Activated B cell treated with CpG ODN at 0.5 μM for 24 hours (primary cell): Measurements from ENCODE around the gene ZNF225. TPM values are rescaled to one million over a fixed set of nuclear protein-coding genes. Genes with fewer than 3 reads are reported as not detected.
"Not testable (repeated sequence)": the region's sequence is repeated elsewhere in the genome, so short reads cannot be mapped to it uniquely, and the experiment has no call there.

Experiments
- ATAC-seq: fragments of 200-7000 bp; cut with Tn5 transposase; one replicate; pipeline ENCODE4 v1.10.0; 2021; ENCODE audit warnings: low read depth, mild to moderate bottlenecking, moderate library complexity
- CTCF ChIA-PET: fragments of 350-600 bp; sonication (Branson Sonifier 250); formaldehyde crosslinking; loops from one replicate; lab custom pipeline; 2021; ENCODE audit warnings: antibody characterized with exemption; lab: Charles Lee
- POLR2A ChIA-PET: fragments of 350-600 bp; sonication (Branson Sonifier 250); formaldehyde crosslinking; loops from one replicate; lab custom pipeline; 2021; ENCODE audit warnings: antibody characterized with exemption; lab: Charles Lee
- DNase-seq: peaks from one replicate; pipeline ENCODE4 v3.0.0; 2022
- H3K27ac Mint-ChIP-seq: one replicate; pipeline ENCODE4 v1.8.0; 2020; ENCODE audit warnings: mixed read lengths
- H3K27me3 Mint-ChIP-seq: one replicate; pipeline ENCODE4 v1.8.0; 2021; ENCODE audit warnings: mixed read lengths
- H3K36me3 Mint-ChIP-seq: one replicate; pipeline ENCODE4 v1.8.0; 2021; ENCODE audit warnings: low read depth, mixed read lengths
- H3K4me1 Mint-ChIP-seq: one replicate; pipeline ENCODE4 v1.8.0; 2021; ENCODE audit warnings: mixed read lengths
- H3K4me3 Mint-ChIP-seq: one replicate; pipeline ENCODE4 v1.8.0; 2020; ENCODE audit warnings: mild to moderate bottlenecking, mixed read lengths
- H3K9me3 Mint-ChIP-seq: one replicate; pipeline ENCODE4 v1.8.0; 2020; ENCODE audit warnings: mixed read lengths
- intact Hi-C: fragments of 100-400 bp; cut with micrococcal nuclease; formaldehyde crosslinking; loops from one replicate; pipeline ENCODE4 v1.15.1; 2024
- total RNA-seq: library from RNA; stranded (reverse); gene quantifications from 2 replicates; pipeline ENCODE4 v1.2.3, GENCODE V29; 2022
- TF ChIP-seq, protein P1 (sequence below): fragments of 200-600 bp; IDR thresholded peaks from one replicate; pipeline ENCODE4 v1.8.0; 2022; ENCODE audit warnings: antibody characterized with exemption, mild to moderate bottlenecking

Gene ZNF225
- total RNA-seq, 1 donor from 2014 or later, result 9.2 TPM

DNA sequence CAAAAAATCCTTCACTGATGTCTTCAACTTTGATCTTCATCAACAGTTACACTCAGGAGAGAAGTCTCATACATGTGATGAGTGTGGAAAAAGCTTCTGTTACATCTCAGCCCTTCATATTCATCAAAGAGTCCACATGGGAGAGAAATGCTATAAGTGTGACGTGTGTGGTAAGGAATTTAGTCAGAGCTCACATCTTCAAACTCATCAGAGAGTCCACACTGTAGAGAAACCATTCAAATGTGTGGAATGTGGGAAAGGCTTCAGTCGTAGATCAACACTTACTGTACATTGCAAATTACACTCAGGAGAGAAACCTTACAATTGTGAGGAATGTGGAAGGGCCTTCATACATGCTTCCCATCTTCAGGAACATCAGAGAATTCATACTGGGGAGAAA lies 43.3 kb downstream of the ZNF225 start:
- TF ChIP-seq, protein P1, sequence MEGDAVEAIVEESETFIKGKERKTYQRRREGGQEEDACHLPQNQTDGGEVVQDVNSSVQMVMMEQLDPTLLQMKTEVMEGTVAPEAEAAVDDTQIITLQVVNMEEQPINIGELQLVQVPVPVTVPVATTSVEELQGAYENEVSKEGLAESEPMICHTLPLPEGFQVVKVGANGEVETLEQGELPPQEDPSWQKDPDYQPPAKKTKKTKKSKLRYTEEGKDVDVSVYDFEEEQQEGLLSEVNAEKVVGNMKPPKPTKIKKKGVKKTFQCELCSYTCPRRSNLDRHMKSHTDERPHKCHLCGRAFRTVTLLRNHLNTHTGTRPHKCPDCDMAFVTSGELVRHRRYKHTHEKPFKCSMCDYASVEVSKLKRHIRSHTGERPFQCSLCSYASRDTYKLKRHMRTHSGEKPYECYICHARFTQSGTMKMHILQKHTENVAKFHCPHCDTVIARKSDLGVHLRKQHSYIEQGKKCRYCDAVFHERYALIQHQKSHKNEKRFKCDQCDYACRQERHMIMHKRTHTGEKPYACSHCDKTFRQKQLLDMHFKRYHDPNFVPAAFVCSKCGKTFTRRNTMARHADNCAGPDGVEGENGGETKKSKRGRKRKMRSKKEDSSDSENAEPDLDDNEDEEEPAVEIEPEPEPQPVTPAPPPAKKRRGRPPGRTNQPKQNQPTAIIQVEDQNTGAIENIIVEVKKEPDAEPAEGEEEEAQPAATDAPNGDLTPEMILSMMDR, result no peak
- DNase-seq (no peak), ATAC-seq (no peak)
- intact Hi-C loops, result no loop called here
- ChIA-PET CTCF (no interaction called here), POLR2A (no interaction called here)
- no peaks in the 10 kb centered on the region for H3K27me3 Mint-ChIP-seq
- H3K4me3 Mint-ChIP-seq, result no peak overlapping the region
- no peaks in the 10 kb centered on the region for H3K4me1 Mint-ChIP-seq
- H3K9me3 Mint-ChIP-seq, result peaks cover 41% of the 10 kb centered on the region
- peaks cover 63% of the 10 kb centered on the region for H3K36me3 Mint-ChIP-seq
- no peak overlapping the region for H3K27ac Mint-ChIP-seq

GRCh38 chr19:44163789-44164188 lies 50.6 kb downstream of the ZNF225 start:
- Mint-ChIP-seq H3K36me3 (peaks cover 40% of the 10 kb centered on the region), H3K4me3 (no peak overlapping the region), H3K27ac (no peak overlapping the region), H3K4me1 (peaks cover 31% of the 10 kb centered on the region), H3K9me3 (peaks cover 32% of the 10 kb centered on the region), H3K27me3 (no peaks in the 10 kb centered on the region)
- POLR2A ChIA-PET, result interaction anchor here (1.6 to 3.4 kb wide), 4 partner anchors 43 to 337 kb away, joined by 8 to 32 read pairs (median 9); partner anchors contain the start of genes ZNF180, ZNF225 and ZNF45
- no peak for ATAC-seq
- intact Hi-C loops, result loop anchor here (1.0 to 2.0 kb wide), 4 partner anchors 69 to 285 kb away; partner anchors contain the start of genes ZNF224, ZNF229, ZNF230 and ZNF235
- CTCF ChIA-PET, result no interaction called here
- DNase-seq, result no peak
- TF ChIP-seq, protein P1, result no peak

DNA sequence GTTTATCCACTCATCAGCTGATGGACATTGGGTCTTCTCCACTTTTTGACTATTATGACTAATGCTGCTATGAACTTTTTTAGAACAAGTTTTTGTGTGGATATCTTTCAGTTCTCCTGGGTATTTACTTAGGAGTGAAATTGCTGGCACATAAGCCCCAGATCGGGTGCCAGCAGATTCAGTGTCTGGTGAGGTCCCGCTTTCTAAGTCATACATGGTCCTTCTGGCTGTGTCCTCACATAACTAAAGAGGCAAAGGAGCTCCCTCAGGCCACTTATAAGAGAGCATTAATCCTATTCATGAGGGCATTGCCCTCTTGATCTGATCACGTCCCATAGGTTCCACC lies 51.1 kb downstream of the ZNF225 start:
- intact Hi-C loops, result loop anchor here (1.0 to 2.0 kb wide), 4 partner anchors 70 to 284 kb away; partner anchors contain the start of genes ZNF224, ZNF229, ZNF230 and ZNF235
- CTCF ChIA-PET, result no interaction called here
- Mint-ChIP-seq H3K27me3 (no peaks in the 10 kb centered on the region), H3K27ac (peak overlapping the region; percentile 97), H3K9me3 (peaks cover 29% of the 10 kb centered on the region), H3K36me3 (peaks cover 43% of the 10 kb centered on the region), H3K4me3 (peak overlapping the region; percentile 99), H3K4me1 (peaks cover 31% of the 10 kb centered on the region)
- POLR2A ChIA-PET, result interaction anchor here (0.5 to 3.4 kb wide), 13 partner anchors 22 to 790 kb away, joined by 3 to 32 read pairs (median 9); partner anchors contain the start of genes CLPTM1, ZNF180, ZNF224 and ZNF225
- DNase-seq, result no peak
- TF ChIP-seq, protein P1, result no peak
- ATAC-seq, result no peak

DNA sequence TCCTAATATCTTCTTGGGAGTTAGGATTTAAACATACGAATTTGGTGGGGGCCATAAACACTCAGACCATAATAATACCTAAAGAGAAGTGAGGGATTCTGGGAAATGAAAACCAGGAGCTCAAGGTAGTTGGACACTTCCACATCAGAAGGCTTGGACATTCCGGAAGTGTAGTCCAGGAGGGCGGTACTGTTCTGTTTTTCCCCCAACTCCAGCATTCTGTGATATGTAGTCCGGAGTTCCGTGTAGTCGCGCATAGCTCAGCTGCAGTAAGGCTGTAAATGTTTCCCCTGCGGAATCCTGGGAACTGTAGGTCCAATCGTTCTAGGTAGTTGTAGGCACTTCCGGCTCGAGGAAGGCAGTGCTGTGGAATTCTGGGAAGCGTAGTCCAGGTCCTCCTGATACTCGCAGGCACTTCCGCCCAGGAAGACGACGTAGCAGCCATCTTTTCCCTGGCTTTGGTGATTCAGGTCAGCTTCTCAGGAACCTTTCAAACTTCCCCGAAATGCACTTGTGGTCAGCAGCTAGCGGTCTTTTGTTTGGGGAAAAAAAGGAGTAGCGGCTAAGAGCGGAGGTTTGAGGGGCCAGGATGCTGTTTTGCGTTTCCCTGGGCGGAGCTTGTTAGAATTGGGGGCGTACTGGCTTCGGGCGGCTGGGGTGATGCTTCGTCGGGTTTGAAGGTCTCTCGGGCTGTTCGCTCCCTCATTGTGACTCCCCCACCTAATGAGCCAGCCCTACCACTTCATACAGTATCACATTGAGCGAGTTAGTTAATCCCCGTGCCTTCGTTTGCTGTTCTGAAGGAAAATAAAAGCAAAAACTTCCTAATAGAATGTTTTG lies 51.7 kb downstream of the ZNF225 start, which contains the start of gene ZNF226:
ZNF226 (plus strand) TSS at position 428 of the 840 bp plus-strand sequence. CDS start 4,981 bp downstream, outside the sequence.
- H3K36me3 Mint-ChIP-seq, result peaks cover 49% of the 10 kb centered on the region
- H3K4me3 Mint-ChIP-seq, result peak within 1 kb of the TSS; percentile 99
- H3K27ac Mint-ChIP-seq, result peak within 1 kb of the TSS; percentile 97
- CTCF ChIA-PET, result no interaction called here
- POLR2A ChIA-PET, result interaction anchor here (0.5 to 3.4 kb wide), 14 partner anchors 11 to 790 kb away, joined by 3 to 32 read pairs (median 8); partner anchors contain the start of genes CLPTM1, ZNF180, ZNF224 and ZNF225
- peaks cover 31% of the 10 kb centered on the region for H3K4me1 Mint-ChIP-seq
- no peaks in the 10 kb centered on the region for H3K27me3 Mint-ChIP-seq
- peak; percentile 57 for DNase-seq
- intact Hi-C loops, result loop anchor here (1.0 to 2.0 kb wide), 11 partner anchors 24 to 335 kb away; partner anchors contain the start of genes ZNF180, ZNF224, ZNF225 and ZNF227
- peak; percentile 92 for ATAC-seq
- TF ChIP-seq, protein P1, result no peak
- peaks cover 28% of the 10 kb centered on the region for H3K9me3 Mint-ChIP-seq

- Mint-ChIP-seq H3K36me3 (peaks cover 88% of the 10 kb centered on the region), H3K4me1 (peaks cover 17% of the 10 kb centered on the region), H3K9me3 (peaks cover 43% of the 10 kb centered on the region)
- H3K27ac Mint-ChIP-seq, CTCF ChIA-PET, H3K4me3 Mint-ChIP-seq, H3K27me3 Mint-ChIP-seq, DNase-seq, ATAC-seq, POLR2A ChIA-PET, intact Hi-C loops: not testable (repeated sequence)
Observed at GRCh38 chr19:44170660-44171059, 57.5 kb downstream of the ZNF225 start.
